IPS-18c (cell line): ENCODE data around the gene MBP.
"Not testable (repeated sequence)": the region's sequence is repeated elsewhere in the genome, so short reads cannot be mapped to it uniquely, and the experiment has no call there.

Source experiments
- H3K4me3 ChIP-seq: 2 replicates; pipeline ENCODE4 v1.7.0; 2013; ENCODE audit warnings: low read depth, mild to moderate bottlenecking, low read length, moderate library complexity; ENCODE audit not compliant: insufficient read depth
- H3K9me3 ChIP-seq: one replicate; pipeline ENCODE4 v1.6.1; 2013; ENCODE audit warnings: mild to moderate bottlenecking, low read length, moderate library complexity; ENCODE audit not compliant: control insufficient read depth, insufficient read depth

The MBP gene

GRCh38 chr18:76978616-76979015 is 154.0 kb downstream of the MBP start:
- Histone ChIP-seq H3K4me3 (no peak overlapping the region), H3K9me3 (peaks cover 3% of the 10 kb centered on the region)

GRCh38 chr18:76977684-76978232 is 154.8 kb downstream of the MBP start:
- no peak overlapping the region for H3K4me3 ChIP-seq
- H3K9me3 ChIP-seq = peaks cover 3% of the 10 kb centered on the region

GRCh38 chr18:76977108-76977621 is 155.4 kb downstream of the MBP start:
- Histone ChIP-seq H3K4me3 (no peak overlapping the region), H3K9me3 (peaks cover 3% of the 10 kb centered on the region)

GRCh38 chr18:76975577-76976110 is 156.9 kb downstream of the MBP start:
- peaks cover 3% of the 10 kb centered on the region for H3K9me3 ChIP-seq
- H3K4me3 ChIP-seq = no peak overlapping the region

- Histone ChIP-seq H3K9me3 (no peaks in the 10 kb centered on the region), H3K4me3 (no peak overlapping the region)
Observed at GRCh38 chr18:76974386-76974785, 158.2 kb downstream of the MBP start.

GRCh38 chr18:76973520-76974266 is 158.9 kb downstream of the MBP start:
- Histone ChIP-seq H3K4me3 (no peak overlapping the region), H3K9me3 (no peaks in the 10 kb centered on the region)

- Histone ChIP-seq H3K9me3 (no peaks in the 10 kb centered on the region), H3K4me3 (no peak overlapping the region)
Observed at GRCh38 chr18:76972846-76973519, 159.6 kb downstream of the MBP start.

- Histone ChIP-seq H3K4me3 (no peak overlapping the region), H3K9me3 (no peaks in the 10 kb centered on the region)
Observed at GRCh38 chr18:76972241-76972640, 160.3 kb downstream of the MBP start.

- H3K9me3 ChIP-seq = no peaks in the 10 kb centered on the region
- no peak overlapping the region for H3K4me3 ChIP-seq
Observed at GRCh38 chr18:76970770-76971559, 161.6 kb downstream of the MBP start.

- no peak overlapping the region for H3K4me3 ChIP-seq
- H3K9me3 ChIP-seq = no peaks in the 10 kb centered on the region
Observed at GRCh38 chr18:76967721-76968472, 164.7 kb downstream of the MBP start.

GRCh38 chr18:76967299-76967698 is 165.3 kb downstream of the MBP start:
- not testable (repeated sequence) for H3K9me3 ChIP-seq

GRCh38 chr18:76965555-76966151 is 166.9 kb downstream of the MBP start:
- H3K4me3 ChIP-seq = not testable (repeated sequence)

More at GRCh38 chr18:76967299-76967698, 165.3 kb downstream of the MBP start:
- H3K4me3 ChIP-seq = not testable (repeated sequence)

GRCh38 chr18:76963936-76964335 is 168.6 kb downstream of the MBP start:
- no peak overlapping the region for H3K4me3 ChIP-seq

More at GRCh38 chr18:76965555-76966151, 166.9 kb downstream of the MBP start:
- not testable (repeated sequence) for H3K9me3 ChIP-seq

GRCh38 chr18:76962851-76963250 is 169.7 kb downstream of the MBP start:
- no peak overlapping the region for H3K4me3 ChIP-seq
- H3K9me3 ChIP-seq = no peaks in the 10 kb centered on the region

More at GRCh38 chr18:76963936-76964335, 168.6 kb downstream of the MBP start:
- no peaks in the 10 kb centered on the region for H3K9me3 ChIP-seq

- H3K9me3 ChIP-seq = no peaks in the 10 kb centered on the region
- no peak overlapping the region for H3K4me3 ChIP-seq
Observed at GRCh38 chr18:76960528-76961035, 172.0 kb downstream of the MBP start.

GRCh38 chr18:76959605-76960004 is 173.0 kb downstream of the MBP start:
- no peak overlapping the region for H3K4me3 ChIP-seq
- H3K9me3 ChIP-seq = no peaks in the 10 kb centered on the region
